ENCODE results near the gene TBCCD1.

- TF ChIP-seq, protein P1, sequence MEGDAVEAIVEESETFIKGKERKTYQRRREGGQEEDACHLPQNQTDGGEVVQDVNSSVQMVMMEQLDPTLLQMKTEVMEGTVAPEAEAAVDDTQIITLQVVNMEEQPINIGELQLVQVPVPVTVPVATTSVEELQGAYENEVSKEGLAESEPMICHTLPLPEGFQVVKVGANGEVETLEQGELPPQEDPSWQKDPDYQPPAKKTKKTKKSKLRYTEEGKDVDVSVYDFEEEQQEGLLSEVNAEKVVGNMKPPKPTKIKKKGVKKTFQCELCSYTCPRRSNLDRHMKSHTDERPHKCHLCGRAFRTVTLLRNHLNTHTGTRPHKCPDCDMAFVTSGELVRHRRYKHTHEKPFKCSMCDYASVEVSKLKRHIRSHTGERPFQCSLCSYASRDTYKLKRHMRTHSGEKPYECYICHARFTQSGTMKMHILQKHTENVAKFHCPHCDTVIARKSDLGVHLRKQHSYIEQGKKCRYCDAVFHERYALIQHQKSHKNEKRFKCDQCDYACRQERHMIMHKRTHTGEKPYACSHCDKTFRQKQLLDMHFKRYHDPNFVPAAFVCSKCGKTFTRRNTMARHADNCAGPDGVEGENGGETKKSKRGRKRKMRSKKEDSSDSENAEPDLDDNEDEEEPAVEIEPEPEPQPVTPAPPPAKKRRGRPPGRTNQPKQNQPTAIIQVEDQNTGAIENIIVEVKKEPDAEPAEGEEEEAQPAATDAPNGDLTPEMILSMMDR (IDR thresholded peaks at IDR 0.05; ENCODE audit: control extremely low read depth in 1 of 3, insufficient read depth in 1 of 3, low read depth in 1 of 3, low read length in 3 of 3): no peak
- TF ChIP-seq HDAC2 (IDR thresholded peaks at IDR 0.05; ENCODE audit: borderline replicate concordance in 1 of 2, low read depth in 2 of 2, low read length in 2 of 2): no peak
- no peak for TF ChIP-seq ATF2 (IDR thresholded peaks at IDR 0.05; ENCODE audit: low read length)
- no peak for TF ChIP-seq GABPA (IDR thresholded peaks at IDR 0.05; ENCODE audit: borderline replicate concordance, insufficient read depth, low read length)
- TF ChIP-seq EP300 (IDR thresholded peaks at IDR 0.05; ENCODE audit: borderline replicate concordance in 1 of 2, low read depth in 2 of 2, low read length in 2 of 2): no peak
- TF ChIP-seq POLR2A (IDR thresholded peaks at IDR 0.05; ENCODE audit: control extremely low read depth in 1 of 2, low read depth in 2 of 2, low read length in 2 of 2): no peak
These were observed 28.4 kb downstream of the TBCCD1 start for GRCh38 chr3:186538779-186539178.
